K562 (cell line): ENCODE measurements around the gene GAB2. TPM values are rescaled to one million over a fixed set of nuclear protein-coding genes. Genes with fewer than 3 reads are reported as not detected.

Source experiments
- ARNT ChIP-seq, 2 experiments: fragments of 450-650 bp; IDR thresholded peaks; 2 replicates each; pipeline ENCODE4 v1.6.1; 2016; ENCODE audit warnings: mild to moderate bottlenecking in 1 of 2
- CBFA2T3 ChIP-seq: fragments of 450-650 bp; IDR thresholded peaks from 2 replicates; pipeline ENCODE4 v1.6.1; 2017
- CBX3 ChIP-seq, 2 experiments: IDR thresholded peaks; 1 replicate in 1 of 2; 2 replicates in 1 of 2; pipeline ENCODE4 v1.6.1; 2012; ENCODE audit warnings: inconsistent platforms in 2 of 2, low read length in 2 of 2, borderline replicate concordance in 1 of 2, control low read depth in 1 of 2
- CSDE1 ChIP-seq, 2 experiments: fragments of 450-650 bp; IDR thresholded peaks; 2 replicates each; pipeline ENCODE4 v1.6.1; 2016; ENCODE audit warnings: mild to moderate bottlenecking in 1 of 2
- CTBP1 ChIP-seq: fragments of 450-650 bp; IDR thresholded peaks from 2 replicates; pipeline ENCODE4 v1.6.1; 2016; ENCODE audit warnings: borderline replicate concordance
- MITF ChIP-seq: IDR thresholded peaks from 2 replicates; pipeline ENCODE4 v1.6.1; 2014; ENCODE audit warnings: antibody characterized with exemption
- NBN ChIP-seq: fragments of 450-650 bp; IDR thresholded peaks from 2 replicates; pipeline ENCODE4 v1.6.1; 2016; ENCODE audit warnings: low read depth, mild to moderate bottlenecking
- NFIC ChIP-seq: fragments of 450-650 bp; IDR thresholded peaks from 2 replicates; pipeline ENCODE4 v1.6.1; 2017; ENCODE audit warnings: mild to moderate bottlenecking, inconsistent platforms
- PTBP1 ChIP-seq: fragments of 200-400 bp; formaldehyde crosslinking; IDR thresholded peaks from 2 replicates; pipeline ENCODE4 v1.6.1; 2017; ENCODE audit warnings: low read depth, low read length
- RCOR1 ChIP-seq, 2 experiments: IDR thresholded peaks; 2 replicates each; pipeline ENCODE4 v1.6.1; 2012; ENCODE audit warnings: low read depth in 2 of 2, low read length in 2 of 2, borderline replicate concordance in 1 of 2, improper control_type of control experiment in 1 of 2
- SMAD4 ChIP-seq: fragments of 250-450 bp; sonication (Bioruptor Pico); conservative IDR thresholded peaks from 2 replicates; pipeline ENCODE4 v1.8.0; 2021; ENCODE audit warnings: inconsistent platforms, mild to moderate bottlenecking, moderate library complexity
- SMARCA5 ChIP-seq: fragments of 450-650 bp; IDR thresholded peaks from 2 replicates; pipeline ENCODE4 v1.6.1; 2016
- SMARCE1 ChIP-seq: fragments of 450-650 bp; IDR thresholded peaks from 2 replicates; pipeline ENCODE4 v1.7.1; 2016; ENCODE audit warnings: mild to moderate bottlenecking
- TBL1XR1 ChIP-seq, 2 experiments: IDR thresholded peaks; 2 replicates each; pipeline ENCODE4 v1.6.1; 2012; ENCODE audit warnings: improper control_type of control experiment in 2 of 2, low read length in 2 of 2, mild to moderate bottlenecking in 1 of 2
- TOE1 ChIP-seq, 2 experiments: fragments of 450-650 bp in 1 of 2; sonication (generic) in 1 of 2; formaldehyde crosslinking in 1 of 2; IDR thresholded peaks; 2 replicates each; pipeline versions ENCODE4 v1.7.1 to v1.8.0; 2016 to 2022; ENCODE audit warnings: borderline replicate concordance in 2 of 2, mild to moderate bottlenecking in 2 of 2, antibody characterized with exemption in 1 of 2, inconsistent platforms in 1 of 2, low read depth in 1 of 2, missing genetic modification reagents in 1 of 2, moderate library complexity in 1 of 2
- TRIM24 ChIP-seq, 2 experiments: fragments of 450-650 bp; IDR thresholded peaks; 2 replicates each; pipeline ENCODE4 v1.6.1; 2016
- U2AF1 ChIP-seq: fragments of 200-400 bp; formaldehyde crosslinking; optimal IDR thresholded peaks from 2 replicates; pipeline ENCODE3; 2017; ENCODE audit warnings: mild to moderate bottlenecking, low read depth, low read length, moderate library complexity
- ZBTB8A ChIP-seq: fragments of 450-650 bp; IDR thresholded peaks from 2 replicates; pipeline ENCODE4 v1.6.1; 2018; ENCODE audit warnings: mild to moderate bottlenecking, moderate library complexity; ENCODE audit not compliant: partially characterized antibody
- ZEB2 ChIP-seq: fragments of 450-650 bp; IDR thresholded peaks from 2 replicates; pipeline ENCODE4 v1.6.1; 2016
- ZNF253 ChIP-seq: fragments of 250-450 bp; sonication (Bioruptor Pico); conservative IDR thresholded peaks from 2 replicates; pipeline ENCODE4 v1.6.1; 2021; ENCODE audit warnings: mild to moderate bottlenecking
- ZNF347 ChIP-seq: fragments of 450-650 bp; formaldehyde crosslinking; IDR thresholded peaks from 2 replicates; pipeline ENCODE4 v1.4.0; 2020; ENCODE audit warnings: low read depth, mild to moderate bottlenecking, moderate library complexity
- ZNF384 ChIP-seq: IDR thresholded peaks from 2 replicates; pipeline ENCODE4 v1.6.1; 2012; ENCODE audit warnings: low read depth, low read length, improper control_type of control experiment
- polyA plus RNA-seq, 8 experiments: library from polyadenylated mRNA; depleted of rRNA in 4 of 8; stranded (reverse) in 5 of 8; unstranded in 3 of 8; fragments of >200 nt; fragmentation: Nextera tagmentation in 2 of 8; fragmentation: Illumina TruSeq in 1 of 8; extraction: Ambion mirVana in 2 of 8; extraction: Trizol in 1 of 8; gene quantifications; 2 replicates each; pipeline versions ENCODE4 v1.2.1 to v1.2.3, GENCODE V29; 2011 to 2014; ENCODE audit warnings: inconsistent platforms in 1 of 8, missing spikeins in 1 of 8
- total RNA-seq, 7 experiments: library from RNA; depleted of rRNA in 6 of 7; stranded (reverse); fragments of >200 nt in 6 of 7; fragmentation: Illumina TruSeq in 2 of 7; extraction: Trizol in 2 of 7; gene quantifications; 2 replicates each; pipeline versions ENCODE4 v1.2.1 to v1.2.3, GENCODE V29; 2011 to 2021; ENCODE audit warnings: low replicate concordance in 1 of 7
- TF ChIP-seq, protein P1 (sequence below), 2 experiments: IDR thresholded peaks in 1 of 2; conservative IDR thresholded peaks in 1 of 2; 2 replicates each; pipeline ENCODE4 v1.6.1; 2016; ENCODE audit warnings: low read depth in 2 of 2, mild to moderate bottlenecking in 1 of 2, missing compliant biosample characterization in 1 of 2, missing genetic modification characterization in 1 of 2, moderate library complexity in 1 of 2
- TF ChIP-seq, protein P2 (sequence below): sonication (generic); formaldehyde crosslinking; IDR thresholded peaks from 2 replicates; pipeline ENCODE4 v1.8.1; 2023; ENCODE audit warnings: mild to moderate bottlenecking, missing genetic modification reagents

The GAB2 gene
- total and polyA plus RNA-seq, 9 of the 15 experiments (the other 6 are each of a cell fraction or from before 2014, with no cell fraction given), result 2.3 to 35.2 (median 16.1) TPM

GRCh38 chr11:78377625-78378418 lies 39.8 kb downstream of the GAB2 start (continued):
- TF ChIP-seq, protein P1, sequence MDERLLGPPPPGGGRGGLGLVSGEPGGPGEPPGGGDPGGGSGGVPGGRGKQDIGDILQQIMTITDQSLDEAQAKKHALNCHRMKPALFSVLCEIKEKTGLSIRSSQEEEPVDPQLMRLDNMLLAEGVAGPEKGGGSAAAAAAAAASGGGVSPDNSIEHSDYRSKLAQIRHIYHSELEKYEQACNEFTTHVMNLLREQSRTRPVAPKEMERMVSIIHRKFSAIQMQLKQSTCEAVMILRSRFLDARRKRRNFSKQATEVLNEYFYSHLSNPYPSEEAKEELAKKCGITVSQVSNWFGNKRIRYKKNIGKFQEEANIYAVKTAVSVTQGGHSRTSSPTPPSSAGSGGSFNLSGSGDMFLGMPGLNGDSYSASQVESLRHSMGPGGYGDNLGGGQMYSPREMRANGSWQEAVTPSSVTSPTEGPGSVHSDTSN (CRISPR knock-in tag; IDR thresholded peaks at IDR 0.05; ENCODE audit: low read depth), result 0 out of 2 replicates have a peak, but pooled peaks have one; percentile 33
- TF ChIP-seq, protein P1 (tag; conservative IDR thresholded peaks at IDR 0.05; ENCODE audit: low read depth), result peak; percentile 66
- no peak for TF ChIP-seq ZNF253
- TF ChIP-seq TOE1 (IDR thresholded peaks at IDR 0.05; ENCODE audit: borderline replicate concordance), result peak; percentile 37; the same call in 1 of the 2 replicates
- TF ChIP-seq TOE1 (CRISPR knock-in tag; IDR thresholded peaks at IDR 0.05; ENCODE audit: borderline replicate concordance, low read depth), result no peak
- peak; percentile 51; the same call in 1 of the 2 replicates for TF ChIP-seq ZNF384
- TF ChIP-seq SMAD4, result peak; percentile 40; the same call in 1 of the 2 replicates
- no peak for TF ChIP-seq ZNF347 (CRISPR knock-in tag)
- TF ChIP-seq ZBTB8A, result no peak
- peak; percentile 41; the same call in 1 of the 2 replicates for TF ChIP-seq SMARCE1
- no peak for TF ChIP-seq MITF
- TF ChIP-seq ARNT (IDR thresholded peaks at IDR 0.05), result 0 out of 4 replicates have a peak, but pooled peaks of 1 of the 2 experiments have one; percentile 51
- TF ChIP-seq, protein P2, sequence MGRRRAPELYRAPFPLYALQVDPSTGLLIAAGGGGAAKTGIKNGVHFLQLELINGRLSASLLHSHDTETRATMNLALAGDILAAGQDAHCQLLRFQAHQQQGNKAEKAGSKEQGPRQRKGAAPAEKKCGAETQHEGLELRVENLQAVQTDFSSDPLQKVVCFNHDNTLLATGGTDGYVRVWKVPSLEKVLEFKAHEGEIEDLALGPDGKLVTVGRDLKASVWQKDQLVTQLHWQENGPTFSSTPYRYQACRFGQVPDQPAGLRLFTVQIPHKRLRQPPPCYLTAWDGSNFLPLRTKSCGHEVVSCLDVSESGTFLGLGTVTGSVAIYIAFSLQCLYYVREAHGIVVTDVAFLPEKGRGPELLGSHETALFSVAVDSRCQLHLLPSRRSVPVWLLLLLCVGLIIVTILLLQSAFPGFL (CRISPR knock-in tag), result no peak
- TF ChIP-seq U2AF1, result no peak
- TF ChIP-seq CSDE1 (IDR thresholded peaks at IDR 0.05), result no peak
- peak in 1 of 2 experiments; percentile 47; a peak in 2 of 4 replicates for TF ChIP-seq TRIM24 (IDR thresholded peaks at IDR 0.05)
- 0 out of 2 replicates have a peak, but pooled peaks have one; percentile 35 for TF ChIP-seq NBN
- peak; percentile 93 for TF ChIP-seq ZEB2
- TF ChIP-seq RCOR1 (IDR thresholded peaks at IDR 0.05; ENCODE audit: borderline replicate concordance in 1 of 2, low read depth in 2 of 2, low read length in 2 of 2), result 0 out of 4 replicates have a peak, but pooled peaks of 1 of the 2 experiments have one; percentile 14
- TF ChIP-seq TBL1XR1 (IDR thresholded peaks at IDR 0.05; ENCODE audit: low read length in 2 of 2), result peak in 1 of 2 experiments; percentile 44; a peak in 1 of 4 replicates
- TF ChIP-seq CBX3 (IDR thresholded peaks at IDR 0.05; ENCODE audit: borderline replicate concordance in 1 of 2, low read length in 2 of 2), result no peak
- TF ChIP-seq NFIC, result peak; percentile 26; the same call in 1 of the 2 replicates
- TF ChIP-seq SMARCA5, result no peak
- TF ChIP-seq CTBP1, result peak; percentile 73; the same call in 1 of the 2 replicates
- TF ChIP-seq CBFA2T3, result peak; percentile 85
- no peak for TF ChIP-seq PTBP1
